ENCODE results near the gene CDH23. TPM values are rescaled to one million over a fixed set of nuclear protein-coding genes. Genes with fewer than 3 reads are reported as not detected.

CDH23 gene
- polyA plus RNA-seq, 1 donor from 2014 or later: 6.6 TPM

DNA sequence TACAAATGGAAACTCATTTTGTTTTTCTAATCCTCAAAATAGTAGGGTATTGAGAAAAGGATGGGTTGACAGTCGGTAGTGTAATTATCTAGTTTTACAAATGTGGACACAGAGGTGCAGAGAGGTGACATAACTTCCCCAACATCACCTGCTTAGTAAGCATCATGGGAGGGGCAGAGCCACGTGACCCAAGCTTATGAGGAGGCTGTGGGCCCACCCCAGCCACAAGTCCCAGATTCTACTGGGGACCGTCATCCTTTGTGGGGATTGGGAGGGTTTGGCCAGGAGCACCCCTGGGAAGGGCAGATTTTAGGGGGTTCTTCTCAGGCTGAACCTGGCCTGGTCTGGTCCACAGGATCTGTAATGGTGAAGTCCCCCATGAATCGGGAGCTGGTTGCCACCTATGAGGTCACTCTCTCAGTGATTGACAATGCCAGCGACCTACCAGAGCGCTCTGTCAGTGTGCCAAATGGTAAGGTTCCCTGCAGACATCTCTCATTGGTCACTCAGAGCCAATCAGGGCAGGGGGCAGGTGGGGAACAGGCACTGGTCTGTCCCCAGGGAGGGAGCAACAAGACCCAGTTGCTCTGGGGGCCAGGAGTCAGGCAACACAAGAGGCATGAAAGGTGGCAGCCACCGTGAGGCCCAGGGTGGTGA is 400.2 kb downstream of the CDH23 start:
- Histone ChIP-seq H3K4me3 (ENCODE audit: low read length) (no peak overlapping the region), H3K79me2 (replicated peaks; ENCODE audit: insufficient read depth, low read length) (no peaks in the 10 kb centered on the region), H3K9me3 (ENCODE audit: low read length) (no peaks in the 10 kb centered on the region), H2AFZ (ENCODE audit: low read depth, low read length) (no peak overlapping the region), H3K27ac (ENCODE audit: low read length) (no peak overlapping the region), H4K20me1 (ENCODE audit: insufficient read depth) (no peaks in the 10 kb centered on the region), H3K36me3 (ENCODE audit: insufficient read depth, low read length) (no peaks in the 10 kb centered on the region), H3K9ac (ENCODE audit: low read length) (no peak overlapping the region), H3F3A (ENCODE audit: insufficient read depth, low read length, poor library complexity, severe bottlenecking) (no peaks in the 10 kb centered on the region), H3K4me2 (ENCODE audit: low read length) (no peak overlapping the region), H3K27me3 (ENCODE audit: insufficient read depth, low read depth, low read length) (no peaks in the 10 kb centered on the region), H3K9me2 (ENCODE audit: insufficient read depth, low read length) (no peaks in the 10 kb centered on the region)
- TF ChIP-seq RAD21 (conservative IDR thresholded peaks at IDR 0.05): no peak
- TF ChIP-seq TAF1 (IDR thresholded peaks at IDR 0.05; ENCODE audit: low read depth): no peak
- TF ChIP-seq POLR2AphosphoS5 (IDR thresholded peaks at IDR 0.05): no peak
- TF ChIP-seq, protein P1, sequence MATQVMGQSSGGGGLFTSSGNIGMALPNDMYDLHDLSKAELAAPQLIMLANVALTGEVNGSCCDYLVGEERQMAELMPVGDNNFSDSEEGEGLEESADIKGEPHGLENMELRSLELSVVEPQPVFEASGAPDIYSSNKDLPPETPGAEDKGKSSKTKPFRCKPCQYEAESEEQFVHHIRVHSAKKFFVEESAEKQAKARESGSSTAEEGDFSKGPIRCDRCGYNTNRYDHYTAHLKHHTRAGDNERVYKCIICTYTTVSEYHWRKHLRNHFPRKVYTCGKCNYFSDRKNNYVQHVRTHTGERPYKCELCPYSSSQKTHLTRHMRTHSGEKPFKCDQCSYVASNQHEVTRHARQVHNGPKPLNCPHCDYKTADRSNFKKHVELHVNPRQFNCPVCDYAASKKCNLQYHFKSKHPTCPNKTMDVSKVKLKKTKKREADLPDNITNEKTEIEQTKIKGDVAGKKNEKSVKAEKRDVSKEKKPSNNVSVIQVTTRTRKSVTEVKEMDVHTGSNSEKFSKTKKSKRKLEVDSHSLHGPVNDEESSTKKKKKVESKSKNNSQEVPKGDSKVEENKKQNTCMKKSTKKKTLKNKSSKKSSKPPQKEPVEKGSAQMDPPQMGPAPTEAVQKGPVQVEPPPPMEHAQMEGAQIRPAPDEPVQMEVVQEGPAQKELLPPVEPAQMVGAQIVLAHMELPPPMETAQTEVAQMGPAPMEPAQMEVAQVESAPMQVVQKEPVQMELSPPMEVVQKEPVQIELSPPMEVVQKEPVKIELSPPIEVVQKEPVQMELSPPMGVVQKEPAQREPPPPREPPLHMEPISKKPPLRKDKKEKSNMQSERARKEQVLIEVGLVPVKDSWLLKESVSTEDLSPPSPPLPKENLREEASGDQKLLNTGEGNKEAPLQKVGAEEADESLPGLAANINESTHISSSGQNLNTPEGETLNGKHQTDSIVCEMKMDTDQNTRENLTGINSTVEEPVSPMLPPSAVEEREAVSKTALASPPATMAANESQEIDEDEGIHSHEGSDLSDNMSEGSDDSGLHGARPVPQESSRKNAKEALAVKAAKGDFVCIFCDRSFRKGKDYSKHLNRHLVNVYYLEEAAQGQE (IDR thresholded peaks at IDR 0.05; ENCODE audit: borderline replicate concordance): no peak
- TF ChIP-seq EZH2 (IDR thresholded peaks at IDR 0.05; ENCODE audit: borderline replicate concordance, insufficient read depth, low read length, poor library complexity, severe bottlenecking): no peak
- TF ChIP-seq CTCF (IDR thresholded peaks at IDR 0.05; ENCODE audit: poor library complexity, severe bottlenecking): no peak
- no peak for TF ChIP-seq MXI1 (conservative IDR thresholded peaks at IDR 0.05; ENCODE audit: poor library complexity, severe bottlenecking)
- TF ChIP-seq EP300 (conservative IDR thresholded peaks at IDR 0.05; ENCODE audit: poor library complexity, severe bottlenecking): no peak
- no peak for TF ChIP-seq SMC3 (conservative IDR thresholded peaks at IDR 0.05; ENCODE audit: poor library complexity)

GRCh38 chr10:71797533-71798307 is 401.0 kb downstream of the CDH23 start:
- Histone ChIP-seq H3K27me3 (ENCODE audit: insufficient read depth, low read depth, low read length) (no peaks in the 10 kb centered on the region), H3F3A (ENCODE audit: insufficient read depth, low read length, poor library complexity, severe bottlenecking) (no peaks in the 10 kb centered on the region), H3K9me2 (ENCODE audit: insufficient read depth, low read length) (no peaks in the 10 kb centered on the region), H3K9ac (ENCODE audit: low read length) (no peak overlapping the region), H3K4me3 (ENCODE audit: low read length) (no peak overlapping the region), H3K9me3 (ENCODE audit: low read length) (no peaks in the 10 kb centered on the region), H3K4me2 (ENCODE audit: low read length) (no peak overlapping the region), H3K79me2 (replicated peaks; ENCODE audit: insufficient read depth, low read length) (no peaks in the 10 kb centered on the region), H2AFZ (ENCODE audit: low read depth, low read length) (no peak overlapping the region), H3K36me3 (ENCODE audit: insufficient read depth, low read length) (no peaks in the 10 kb centered on the region), H4K20me1 (ENCODE audit: insufficient read depth) (no peaks in the 10 kb centered on the region), H3K27ac (ENCODE audit: low read length) (no peak overlapping the region)
- TF ChIP-seq MXI1 (conservative IDR thresholded peaks at IDR 0.05; ENCODE audit: poor library complexity, severe bottlenecking) (no peak), TAF1 (IDR thresholded peaks at IDR 0.05; ENCODE audit: low read depth) (no peak), CTCF (IDR thresholded peaks at IDR 0.05; ENCODE audit: poor library complexity, severe bottlenecking) (no peak), EP300 (conservative IDR thresholded peaks at IDR 0.05; ENCODE audit: poor library complexity, severe bottlenecking) (no peak)

All from neural cell (in vitro differentiated cells).